HepG2 (cell line): ENCODE results near the gene REC114.

Experiments used
- MXI1 ChIP-seq: IDR thresholded peaks from 3 replicates; pipeline ENCODE4 v1.6.1; 2012; ENCODE audit warnings: low read depth, low read length, inconsistent platforms, borderline replicate concordance
- TOE1 ChIP-seq: sonication (generic); formaldehyde crosslinking; IDR thresholded peaks from 2 replicates; pipeline ENCODE4 v1.4.0; 2020; ENCODE audit warnings: mild to moderate bottlenecking, missing genetic modification reagents
- TF ChIP-seq, protein P1 (sequence below): sonication (generic); formaldehyde crosslinking; IDR thresholded peaks from 2 replicates; pipeline ENCODE4 v1.4.0; 2020; ENCODE audit warnings: missing genetic modification reagents

DNA sequence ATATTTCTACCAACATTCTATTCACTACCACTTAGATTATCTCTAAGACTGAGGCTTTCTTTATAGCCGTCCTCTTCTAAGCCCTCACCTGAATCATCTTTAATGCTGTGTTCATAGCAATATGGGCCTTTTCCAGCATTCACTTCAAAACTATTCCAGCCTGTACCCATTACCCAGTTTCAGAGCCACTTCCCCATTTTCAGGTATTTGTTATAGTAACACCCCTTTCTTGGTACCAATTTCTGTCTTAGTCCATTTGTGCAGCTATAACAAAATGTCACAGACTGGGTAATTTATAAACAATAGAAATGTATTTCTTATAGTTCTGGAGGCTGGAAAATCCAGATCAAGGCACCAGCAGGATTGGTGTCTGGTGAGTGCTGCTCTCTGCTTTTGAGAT is 45.7 kb downstream of the REC114 start:
- TF ChIP-seq, protein P1, sequence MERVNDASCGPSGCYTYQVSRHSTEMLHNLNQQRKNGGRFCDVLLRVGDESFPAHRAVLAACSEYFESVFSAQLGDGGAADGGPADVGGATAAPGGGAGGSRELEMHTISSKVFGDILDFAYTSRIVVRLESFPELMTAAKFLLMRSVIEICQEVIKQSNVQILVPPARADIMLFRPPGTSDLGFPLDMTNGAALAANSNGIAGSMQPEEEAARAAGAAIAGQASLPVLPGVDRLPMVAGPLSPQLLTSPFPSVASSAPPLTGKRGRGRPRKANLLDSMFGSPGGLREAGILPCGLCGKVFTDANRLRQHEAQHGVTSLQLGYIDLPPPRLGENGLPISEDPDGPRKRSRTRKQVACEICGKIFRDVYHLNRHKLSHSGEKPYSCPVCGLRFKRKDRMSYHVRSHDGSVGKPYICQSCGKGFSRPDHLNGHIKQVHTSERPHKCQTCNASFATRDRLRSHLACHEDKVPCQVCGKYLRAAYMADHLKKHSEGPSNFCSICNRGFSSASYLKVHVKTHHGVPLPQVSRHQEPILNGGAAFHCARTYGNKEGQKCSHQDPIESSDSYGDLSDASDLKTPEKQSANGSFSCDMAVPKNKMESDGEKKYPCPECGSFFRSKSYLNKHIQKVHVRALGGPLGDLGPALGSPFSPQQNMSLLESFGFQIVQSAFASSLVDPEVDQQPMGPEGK (CRISPR knock-in tag): no peak
- no peak for TF ChIP-seq TOE1 (CRISPR knock-in tag)
- TF ChIP-seq MXI1: no peak
